ENCODE measurements around the gene ADAM15. TPM values are rescaled to one million over a fixed set of nuclear protein-coding genes. Genes with fewer than 3 reads are reported as not detected.

Gene ADAM15
- total RNA-seq, 1 donor from 2014 or later = 22.1 TPM

DNA sequence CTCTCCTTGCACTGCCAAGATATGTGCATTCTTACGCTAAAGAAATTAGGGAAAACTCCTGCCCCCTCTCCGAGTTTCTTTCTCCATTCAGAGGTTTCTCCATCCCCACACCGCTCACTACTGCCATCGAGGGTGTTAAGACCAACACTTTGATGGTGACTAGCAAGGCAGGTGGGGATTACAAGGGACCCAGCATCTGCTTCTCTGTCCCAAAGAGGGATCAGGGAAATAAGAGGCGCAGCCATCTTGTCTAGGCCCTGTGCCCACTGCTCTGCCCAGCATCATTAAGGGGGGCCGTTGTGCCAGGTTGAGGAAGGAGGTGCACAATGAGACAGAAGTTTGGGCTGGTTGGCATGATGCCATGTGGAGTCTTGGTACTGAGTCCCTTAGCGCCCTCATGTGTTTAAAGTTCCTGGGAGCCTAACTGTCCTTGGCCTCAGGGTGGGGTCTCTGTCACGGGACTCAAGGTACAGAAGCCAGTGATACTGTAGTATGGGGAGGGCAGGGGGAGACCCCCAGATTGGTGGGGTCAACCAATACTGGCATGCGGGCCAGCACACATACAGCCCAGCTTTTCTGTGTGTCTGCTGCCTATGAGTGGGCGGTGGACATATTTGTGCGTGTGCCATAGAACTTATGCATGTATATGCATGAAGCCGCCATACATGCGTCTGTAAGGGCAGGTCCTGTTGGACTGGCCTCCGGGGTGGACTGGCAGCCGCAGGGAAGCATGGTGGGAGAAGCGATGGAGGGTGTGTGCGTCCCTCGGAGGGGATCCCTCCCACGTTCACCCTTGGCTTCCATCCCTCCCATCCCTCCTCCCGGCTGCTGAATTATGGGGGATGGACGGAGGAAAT lies 33.0 kb downstream of the ADAM15 start:
- H3K27ac Mint-ChIP-seq = peak overlapping the region; percentile 98
- peaks cover 1% of the 10 kb centered on the region for H3K36me3 Mint-ChIP-seq (ENCODE audit: insufficient read depth)
- peaks cover 46% of the 10 kb centered on the region for H3K27me3 Mint-ChIP-seq
- H3K4me3 Mint-ChIP-seq (ENCODE audit: low read depth) = peak overlapping the region; percentile 95
- DNase-seq (ENCODE audit: low spot score, unreplicated experiment) = no peak
- no peaks in the 10 kb centered on the region for H3K9me3 Mint-ChIP-seq (ENCODE audit: low read depth)
- TF ChIP-seq, protein P1, sequence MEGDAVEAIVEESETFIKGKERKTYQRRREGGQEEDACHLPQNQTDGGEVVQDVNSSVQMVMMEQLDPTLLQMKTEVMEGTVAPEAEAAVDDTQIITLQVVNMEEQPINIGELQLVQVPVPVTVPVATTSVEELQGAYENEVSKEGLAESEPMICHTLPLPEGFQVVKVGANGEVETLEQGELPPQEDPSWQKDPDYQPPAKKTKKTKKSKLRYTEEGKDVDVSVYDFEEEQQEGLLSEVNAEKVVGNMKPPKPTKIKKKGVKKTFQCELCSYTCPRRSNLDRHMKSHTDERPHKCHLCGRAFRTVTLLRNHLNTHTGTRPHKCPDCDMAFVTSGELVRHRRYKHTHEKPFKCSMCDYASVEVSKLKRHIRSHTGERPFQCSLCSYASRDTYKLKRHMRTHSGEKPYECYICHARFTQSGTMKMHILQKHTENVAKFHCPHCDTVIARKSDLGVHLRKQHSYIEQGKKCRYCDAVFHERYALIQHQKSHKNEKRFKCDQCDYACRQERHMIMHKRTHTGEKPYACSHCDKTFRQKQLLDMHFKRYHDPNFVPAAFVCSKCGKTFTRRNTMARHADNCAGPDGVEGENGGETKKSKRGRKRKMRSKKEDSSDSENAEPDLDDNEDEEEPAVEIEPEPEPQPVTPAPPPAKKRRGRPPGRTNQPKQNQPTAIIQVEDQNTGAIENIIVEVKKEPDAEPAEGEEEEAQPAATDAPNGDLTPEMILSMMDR (IDR thresholded peaks at IDR 0.05; ENCODE audit: unreplicated experiment) = no peak
- peaks cover 27% of the 10 kb centered on the region for H3K4me1 Mint-ChIP-seq (ENCODE audit: low read depth)

DNA sequence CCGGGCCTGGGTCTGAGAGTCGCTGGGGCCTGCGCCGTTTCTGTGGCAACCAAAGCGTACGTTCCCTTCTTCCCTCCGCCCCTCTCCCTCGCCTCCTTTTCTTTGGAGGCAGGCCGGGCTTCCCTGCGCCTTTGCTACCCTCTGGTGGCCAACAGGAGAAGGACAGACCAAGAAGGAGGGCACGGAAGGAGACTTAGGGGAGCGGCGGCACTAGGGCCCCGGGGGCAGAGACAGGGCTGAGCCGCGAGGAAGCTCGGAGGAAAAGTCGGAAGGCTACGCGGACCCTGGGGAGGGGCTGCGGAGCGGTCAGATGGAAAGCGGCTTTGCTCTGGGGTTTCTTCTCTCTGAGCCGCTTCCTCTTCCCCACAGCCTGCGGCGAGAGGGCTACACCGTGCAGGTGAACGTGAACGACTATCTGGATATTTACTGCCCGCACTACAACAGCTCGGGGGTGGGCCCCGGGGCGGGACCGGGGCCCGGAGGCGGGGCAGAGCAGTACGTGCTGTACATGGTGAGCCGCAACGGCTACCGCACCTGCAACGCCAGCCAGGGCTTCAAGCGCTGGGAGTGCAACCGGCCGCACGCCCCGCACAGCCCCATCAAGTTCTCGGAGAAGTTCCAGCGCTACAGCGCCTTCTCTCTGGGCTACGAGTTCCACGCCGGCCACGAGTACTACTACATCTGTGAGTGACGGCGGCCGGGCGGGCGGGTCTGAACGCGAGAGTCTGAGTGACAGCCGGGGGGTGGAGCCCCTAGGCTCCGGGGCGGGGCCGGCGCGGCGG lies 33.8 kb downstream of the ADAM15 start:
- Mint-ChIP-seq H3K36me3 (ENCODE audit: insufficient read depth) (peaks cover 1% of the 10 kb centered on the region), H3K27me3 (peaks cover 38% of the 10 kb centered on the region), H3K27ac (peak overlapping the region; percentile 98), H3K4me3 (ENCODE audit: low read depth) (peak overlapping the region; percentile 95), H3K4me1 (ENCODE audit: low read depth) (peaks cover 22% of the 10 kb centered on the region), H3K9me3 (ENCODE audit: low read depth) (no peaks in the 10 kb centered on the region)
- peak; percentile 90 for DNase-seq (ENCODE audit: low spot score, unreplicated experiment)
- TF ChIP-seq, protein P1 (IDR thresholded peaks at IDR 0.05; ENCODE audit: unreplicated experiment) = peak; percentile 90

DNA sequence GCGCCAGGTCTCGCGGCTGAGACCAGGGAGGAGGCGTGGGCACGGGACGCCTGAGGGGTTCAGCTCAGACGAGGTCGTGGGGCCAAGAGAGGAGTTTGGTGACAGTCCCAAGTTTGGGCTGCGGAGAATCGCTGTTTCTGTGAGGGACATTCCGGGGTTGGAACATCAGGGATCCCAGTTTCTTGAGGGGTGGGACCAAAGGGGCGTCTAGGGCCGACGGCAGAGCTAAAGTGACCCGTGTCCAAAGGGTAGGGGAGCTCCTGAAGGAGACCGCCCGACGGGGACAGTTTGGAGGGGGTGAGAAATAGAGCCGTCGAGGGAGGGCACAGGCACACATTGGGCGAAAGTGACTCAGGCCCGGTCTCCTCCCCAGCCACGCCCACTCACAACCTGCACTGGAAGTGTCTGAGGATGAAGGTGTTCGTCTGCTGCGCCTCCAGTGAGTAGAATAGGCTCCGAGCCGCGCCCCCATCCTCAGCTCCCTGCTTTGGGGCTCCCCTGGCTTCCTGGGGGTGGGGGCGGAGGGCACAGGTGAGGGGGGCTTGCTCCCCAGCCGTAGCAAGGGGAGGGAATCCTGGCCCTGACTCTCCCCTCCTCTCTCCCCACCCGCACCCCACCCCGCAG lies 34.5 kb downstream of the ADAM15 start:
- Mint-ChIP-seq H3K4me1 (ENCODE audit: low read depth) (peaks cover 22% of the 10 kb centered on the region), H3K4me3 (ENCODE audit: low read depth) (peak overlapping the region; percentile 95), H3K9me3 (ENCODE audit: low read depth) (no peaks in the 10 kb centered on the region), H3K27me3 (peaks cover 38% of the 10 kb centered on the region), H3K36me3 (ENCODE audit: insufficient read depth) (peaks cover 1% of the 10 kb centered on the region), H3K27ac (peak overlapping the region; percentile 98)
- TF ChIP-seq, protein P1 (IDR thresholded peaks at IDR 0.05; ENCODE audit: unreplicated experiment) = no peak
- no peak for DNase-seq (ENCODE audit: low spot score, unreplicated experiment)

DNA sequence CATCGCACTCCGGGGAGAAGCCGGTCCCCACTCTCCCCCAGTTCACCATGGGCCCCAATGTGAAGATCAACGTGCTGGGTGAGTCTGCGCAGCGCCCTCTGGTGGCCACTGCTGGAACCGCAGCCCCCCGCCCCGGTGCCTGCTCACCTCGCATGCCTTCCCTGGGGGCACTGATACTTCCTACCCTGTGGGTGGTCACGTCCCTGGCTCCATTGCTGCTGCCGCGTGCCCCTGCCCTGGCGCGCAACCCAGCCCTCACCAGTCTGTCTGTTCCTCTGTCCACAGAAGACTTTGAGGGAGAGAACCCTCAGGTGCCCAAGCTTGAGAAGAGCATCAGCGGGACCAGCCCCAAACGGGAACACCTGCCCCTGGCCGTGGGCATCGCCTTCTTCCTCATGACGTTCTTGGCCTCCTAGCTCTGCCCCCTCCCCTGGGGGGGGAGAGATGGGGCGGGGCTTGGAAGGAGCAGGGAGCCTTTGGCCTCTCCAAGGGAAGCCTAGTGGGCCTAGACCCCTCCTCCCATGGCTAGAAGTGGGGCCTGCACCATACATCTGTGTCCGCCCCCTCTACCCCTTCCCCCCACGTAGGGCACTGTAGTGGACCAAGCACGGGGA lies 35.1 kb downstream of the ADAM15 start:
- TF ChIP-seq, protein P1 (IDR thresholded peaks at IDR 0.05; ENCODE audit: unreplicated experiment) = peak; percentile 98
- peak; percentile 84 for DNase-seq (ENCODE audit: low spot score, unreplicated experiment)
- no peaks in the 10 kb centered on the region for H3K9me3 Mint-ChIP-seq (ENCODE audit: low read depth)
- peaks cover 21% of the 10 kb centered on the region for H3K4me1 Mint-ChIP-seq (ENCODE audit: low read depth)
- peak overlapping the region; percentile 50 for H3K4me3 Mint-ChIP-seq (ENCODE audit: low read depth)
- no peak overlapping the region for H3K27ac Mint-ChIP-seq
- peaks cover 1% of the 10 kb centered on the region for H3K36me3 Mint-ChIP-seq (ENCODE audit: insufficient read depth)
- peaks cover 39% of the 10 kb centered on the region for H3K27me3 Mint-ChIP-seq

Measured in progenitor cell of endocrine pancreas (in vitro differentiated cells).